PC-3 (cell line): ENCODE results near the gene ORAI2. TPM values are rescaled to one million over a fixed set of nuclear protein-coding genes. Genes with fewer than 3 reads are reported as not detected.

Experiments used
- ATAC-seq: fragments of 200-7000 bp; cut with Tn5 transposase; 2 replicates; pipeline ENCODE4 v1.9.1; 2020; ENCODE audit warnings: mild to moderate bottlenecking, moderate library complexity
- BruUV-seq: library from RNA; stranded (reverse); fragments of 400-500 nt; replicated peaks from 2 replicates; lab custom pipeline; 2021; lab: Mats Ljungman, UMichigan
- CTCF ChIA-PET: fragments of 300-600 bp; sonication (Branson Sonifier 250); formaldehyde crosslinking; loops from one replicate; lab custom pipeline; 2022; ENCODE audit warnings: antibody characterized with exemption; lab: Charles Lee
- POLR2A ChIA-PET: fragments of 300-600 bp; sonication (Branson Sonifier 250); formaldehyde crosslinking; loops from one replicate; lab custom pipeline; 2022; ENCODE audit warnings: antibody characterized with exemption; ENCODE audit not compliant: unreplicated experiment; lab: Charles Lee
- DNase-seq: peaks from one replicate; pipeline ENCODE4 v3.0.0-alpha.2; 2015
- H2AFZ ChIP-seq: fragments of 300-600 bp; sonication (generic); 2 replicates; pipeline ENCODE4 v1.6.0; 2016; ENCODE audit warnings: antibody characterized with exemption, low read length
- H3F3A ChIP-seq: fragments of 300-600 bp; sonication (generic); one replicate; pipeline ENCODE4 v1.6.0; 2017; ENCODE audit warnings: antibody characterized with exemption, low read length, control low read depth, mild to moderate bottlenecking; ENCODE audit not compliant: unreplicated experiment
- H3K27ac ChIP-seq: fragments of 300-600 bp; sonication (generic); 2 replicates; pipeline ENCODE4 v1.5.1; 2016; ENCODE audit warnings: mild to moderate bottlenecking, low read length
- H3K27me3 ChIP-seq: fragments of 300-600 bp; sonication (generic); 2 replicates; pipeline ENCODE4 v1.6.1; 2016; ENCODE audit warnings: low read length, mixed read lengths
- H3K36me3 ChIP-seq: fragments of 300-600 bp; sonication (generic); 2 replicates; pipeline ENCODE4 v1.6.1; 2016; ENCODE audit warnings: low read depth, mixed run types, low read length, mixed read lengths
- H3K4me1 ChIP-seq: fragments of 300-600 bp; sonication (generic); 2 replicates; pipeline ENCODE4 v1.5.1; 2016; ENCODE audit warnings: low read length; ENCODE audit not compliant: insufficient read depth
- H3K4me2 ChIP-seq: fragments of 300-600 bp; sonication (generic); 2 replicates; pipeline ENCODE4 v1.6.0; 2016; ENCODE audit warnings: low read length
- H3K4me3 ChIP-seq: fragments of 300-600 bp; sonication (generic); 2 replicates; pipeline ENCODE4 v1.5.1; 2016; ENCODE audit warnings: mild to moderate bottlenecking, low read length, mixed read lengths
- H3K79me2 ChIP-seq: fragments of 300-600 bp; sonication (generic); 2 replicates; pipeline ENCODE4 v1.6.1; 2017; ENCODE audit warnings: low read length, mixed read lengths
- H3K9ac ChIP-seq: fragments of 300-600 bp; sonication (generic); 2 replicates; pipeline ENCODE4 v1.6.0; 2016; ENCODE audit warnings: mild to moderate bottlenecking, low read length
- H3K9me2 ChIP-seq: fragments of 300-600 bp; sonication (generic); replicated peaks from 2 replicates; pipeline ENCODE4 v1.6.1; 2016; ENCODE audit warnings: mixed run types, low read length, mixed read lengths
- H3K9me3 ChIP-seq: fragments of 300-600 bp; sonication (generic); 2 replicates; pipeline ENCODE4 v1.6.1; 2016; ENCODE audit warnings: low read length, mixed read lengths
- H4K20me1 ChIP-seq: fragments of 300-600 bp; sonication (generic); 2 replicates; pipeline ENCODE4 v1.6.1; 2016; ENCODE audit warnings: low read length, mixed read lengths
- CTCF ChIP-seq: fragments of 300-600 bp; sonication (generic); conservative IDR thresholded peaks from 2 replicates; pipeline ENCODE4 v1.5.1; 2017; ENCODE audit warnings: antibody characterized with exemption, low read depth, mild to moderate bottlenecking, low read length
- EZH2 ChIP-seq: fragments of 300-600 bp; sonication (generic); IDR thresholded peaks from one replicate; pipeline ENCODE4 v1.6.1; 2017; ENCODE audit warnings: antibody characterized with exemption, mild to moderate bottlenecking, low read length; ENCODE audit not compliant: unreplicated experiment
- EZH2phosphoT487 ChIP-seq: fragments of 300-600 bp; sonication (generic); IDR thresholded peaks from 2 replicates; pipeline ENCODE4 v1.6.1; 2018; ENCODE audit warnings: mild to moderate bottlenecking, antibody characterized with exemption, low read length, borderline replicate concordance
- intact Hi-C: fragments of 100-400 bp; cut with micrococcal nuclease; formaldehyde crosslinking; loops from 2 replicates; pipeline ENCODE4 v1.9.0; 2023
- total RNA-seq: library from RNA; depleted of rRNA; stranded (reverse); fragments of >200 nt; gene quantifications from 2 replicates; pipeline ENCODE4 v1.2.3, GENCODE V29; 2014

ORAI2 gene
- total RNA-seq, 1 experiment from 2014 or later: 20.8 TPM

- peaks cover 19% of the 10 kb centered on the region for H3K79me2 ChIP-seq
- no peaks in the 10 kb centered on the region for H4K20me1 ChIP-seq
- no peaks in the 10 kb centered on the region for H3F3A ChIP-seq
- peaks cover 8% of the 10 kb centered on the region; the same call in 1 of the 2 replicates for H3K4me1 ChIP-seq
- ChIA-PET POLR2A (no interaction called here), CTCF (no interaction called here)
- no peak overlapping the region for H3K27ac ChIP-seq
- H3K27me3 ChIP-seq: no peaks in the 10 kb centered on the region
- H3K9me2 ChIP-seq: no peaks in the 10 kb centered on the region
- H3K9ac ChIP-seq: no peak overlapping the region
- no peak overlapping the region for H3K4me3 ChIP-seq
- ATAC-seq: no peak
- H2AFZ ChIP-seq: no peak overlapping the region
- intact Hi-C loops: no loop called here
- H3K4me2 ChIP-seq: no peak overlapping the region
- BruUV-seq: no TSS peak
- no peaks in the 10 kb centered on the region for H3K9me3 ChIP-seq
- TF ChIP-seq EZH2phosphoT487 (no peak), EZH2 (no peak), CTCF (no peak)
- H3K36me3 ChIP-seq: no peaks in the 10 kb centered on the region; the same call in 1 of the 2 replicates
- no peak for DNase-seq
Measured at GRCh38 chr7:102468478-102469350, 35.3 kb downstream of the ORAI2 start.

DNA sequence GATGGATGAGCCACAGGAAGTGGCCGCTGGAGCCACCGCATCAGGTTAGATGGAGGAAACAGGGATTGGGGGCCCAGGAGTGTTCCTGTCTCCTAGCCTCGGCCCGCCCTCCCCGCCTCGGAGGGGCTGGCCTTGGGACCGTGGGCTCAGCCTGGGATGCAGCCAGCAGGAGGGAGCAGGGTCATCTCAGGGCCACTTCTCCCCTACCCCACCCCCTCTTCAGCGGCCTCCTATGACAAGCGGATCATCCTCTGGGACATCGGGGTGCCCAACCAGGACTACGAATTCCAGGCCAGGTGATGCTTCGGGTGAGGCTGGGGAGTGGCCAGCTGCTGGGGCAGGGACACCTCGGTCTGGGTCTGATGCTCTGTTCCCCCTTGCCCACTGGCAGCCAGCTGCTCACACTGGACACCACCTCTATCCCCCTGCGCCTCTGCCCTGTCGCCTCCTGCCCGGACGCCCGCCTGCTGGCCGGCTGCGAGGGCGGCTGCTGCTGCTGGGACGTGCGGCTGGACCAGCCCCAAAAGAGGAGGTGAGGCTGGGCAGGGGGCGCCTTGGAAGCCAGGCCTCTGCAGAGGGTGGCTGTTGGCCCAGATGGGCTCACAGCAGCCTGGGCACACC is 36.1 kb downstream of the ORAI2 start:
- no TSS peak for BruUV-seq
- no peak overlapping the region for H2AFZ ChIP-seq
- ATAC-seq: no peak
- DNase-seq: no peak
- CTCF ChIA-PET: no interaction called here
- H3K9me3 ChIP-seq: no peaks in the 10 kb centered on the region
- H3K27ac ChIP-seq: no peak overlapping the region
- peaks cover 6% of the 10 kb centered on the region; the same call in 1 of the 2 replicates for H3K4me1 ChIP-seq
- no peak overlapping the region for H3K9ac ChIP-seq
- H3K9me2 ChIP-seq: no peaks in the 10 kb centered on the region
- H3K4me3 ChIP-seq: no peak overlapping the region
- no peaks in the 10 kb centered on the region; the same call in 1 of the 2 replicates for H3K36me3 ChIP-seq
- H3F3A ChIP-seq: no peaks in the 10 kb centered on the region
- H3K4me2 ChIP-seq: no peak overlapping the region
- peaks cover 12% of the 10 kb centered on the region for H3K79me2 ChIP-seq
- no peaks in the 10 kb centered on the region for H3K27me3 ChIP-seq
- POLR2A ChIA-PET: no interaction called here
- H4K20me1 ChIP-seq: no peaks in the 10 kb centered on the region
- no peak for TF ChIP-seq CTCF
- TF ChIP-seq EZH2: no peak
- TF ChIP-seq EZH2phosphoT487: no peak
- intact Hi-C loops: no loop called here
